Activated T-helper 1 cell treated with anti-CD3 and anti-CD28 coated beads, Interleukin-2, amount 50 U/mL, for 16 hours (primary cell): ENCODE data around the gene MACROD2.

Experiments used
- DNase-seq, 2 donors: peaks; one replicate each; pipeline ENCODE4 v3.0.0-alpha.2; 2020; ENCODE audit warnings: low read depth in 1 of 2, low spot score in 1 of 2

The MACROD2 gene

GRCh38 chr20:14838663-14839628, 843.6 kb downstream of the MACROD2 start:
- no peak for DNase-seq

- no peak for DNase-seq
Observed at GRCh38 chr20:14845199-14846160, 850.2 kb downstream of the MACROD2 start.

GRCh38 chr20:14848806-14849205, 853.5 kb downstream of the MACROD2 start:
- DNase-seq, result no peak

GRCh38 chr20:14853079-14853478, 857.8 kb downstream of the MACROD2 start:
- no peak for DNase-seq

- DNase-seq, result no peak
Observed at GRCh38 chr20:14855171-14855570, 859.9 kb downstream of the MACROD2 start.

GRCh38 chr20:14859627-14860026, 864.3 kb downstream of the MACROD2 start:
- no peak for DNase-seq

GRCh38 chr20:14860410-14860814, 865.1 kb downstream of the MACROD2 start:
- no peak for DNase-seq

- no peak for DNase-seq
Observed at GRCh38 chr20:14861028-14861699, 865.8 kb downstream of the MACROD2 start.

- DNase-seq, result no peak
Observed at GRCh38 chr20:14865169-14865568, 869.9 kb downstream of the MACROD2 start.

- no peak for DNase-seq
Observed at GRCh38 chr20:14865731-14866130, 870.4 kb downstream of the MACROD2 start.

GRCh38 chr20:14866841-14867514, 871.7 kb downstream of the MACROD2 start:
- DNase-seq, result no peak

GRCh38 chr20:14877301-14878028, 882.1 kb downstream of the MACROD2 start:
- no peak for DNase-seq

- DNase-seq, result no peak
Observed at GRCh38 chr20:14878676-14879019, 883.3 kb downstream of the MACROD2 start.

- DNase-seq, result no peak
Observed at GRCh38 chr20:14879020-14879697, 883.8 kb downstream of the MACROD2 start.

- no peak for DNase-seq
Observed at GRCh38 chr20:14879839-14880238, 884.5 kb downstream of the MACROD2 start.

GRCh38 chr20:14881518-14881917, 886.2 kb downstream of the MACROD2 start:
- DNase-seq, result no peak

- no peak for DNase-seq
Observed at GRCh38 chr20:14882157-14882556, 886.8 kb downstream of the MACROD2 start.

- DNase-seq, result no peak
Observed at GRCh38 chr20:14882846-14883245, 887.5 kb downstream of the MACROD2 start.

- DNase-seq, result no peak
Observed at GRCh38 chr20:14883324-14883723, 888.0 kb downstream of the MACROD2 start.
